Keratinocyte (primary cell): ENCODE data around the gene ARMH3.

ENCODE experiments used
- EZH2 ChIP-seq: IDR thresholded peaks from one replicate; pipeline ENCODE4 v1.6.1; 2012; ENCODE audit warnings: inconsistent platforms, mild to moderate bottlenecking, low read length, moderate library complexity
- TF ChIP-seq, protein P1 (sequence below), 3 experiments: IDR thresholded peaks in 1 of 3; conservative IDR thresholded peaks in 1 of 3; optimal IDR thresholded peaks in 1 of 3; 2 replicates in 2 of 3; 3 replicates in 1 of 3; pipeline versions ENCODE3 to v1.5.1; 2011; ENCODE audit warnings: low read length in 3 of 3, mild to moderate bottlenecking in 3 of 3, moderate library complexity in 2 of 3, control low read depth in 1 of 3, inconsistent platforms in 1 of 3; ENCODE audit not compliant: insufficient read depth in 2 of 3; ENCODE audit errors: extremely low read depth in 1 of 3

DNA sequence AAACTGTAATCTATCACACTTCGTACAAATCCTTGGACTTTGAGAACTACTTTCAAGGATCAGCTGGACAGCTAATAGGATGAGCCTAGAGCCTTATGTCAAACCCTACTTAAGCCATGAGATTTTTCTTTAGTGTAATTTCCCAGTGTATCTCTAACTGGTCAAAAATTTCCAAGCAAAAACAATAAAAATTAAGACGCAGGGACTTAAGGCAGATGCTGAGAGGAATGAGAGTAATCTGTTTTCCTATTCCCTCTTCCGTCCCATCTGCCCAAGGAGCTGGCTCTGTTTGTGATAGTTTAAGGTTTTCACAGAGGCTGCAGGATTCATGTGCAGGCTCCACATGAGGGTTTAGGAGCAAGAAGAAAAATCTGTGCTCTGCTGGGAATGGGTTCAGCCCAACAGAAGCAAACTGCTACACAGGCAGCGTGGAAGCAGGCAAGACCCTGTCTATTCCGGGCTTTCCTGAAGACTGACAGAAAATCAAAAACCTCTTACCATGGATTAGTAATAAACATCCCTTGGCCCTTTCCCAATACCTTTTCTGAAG, 62.2 kb downstream of the ARMH3 start:
- no peak for TF ChIP-seq EZH2
- TF ChIP-seq, protein P1, sequence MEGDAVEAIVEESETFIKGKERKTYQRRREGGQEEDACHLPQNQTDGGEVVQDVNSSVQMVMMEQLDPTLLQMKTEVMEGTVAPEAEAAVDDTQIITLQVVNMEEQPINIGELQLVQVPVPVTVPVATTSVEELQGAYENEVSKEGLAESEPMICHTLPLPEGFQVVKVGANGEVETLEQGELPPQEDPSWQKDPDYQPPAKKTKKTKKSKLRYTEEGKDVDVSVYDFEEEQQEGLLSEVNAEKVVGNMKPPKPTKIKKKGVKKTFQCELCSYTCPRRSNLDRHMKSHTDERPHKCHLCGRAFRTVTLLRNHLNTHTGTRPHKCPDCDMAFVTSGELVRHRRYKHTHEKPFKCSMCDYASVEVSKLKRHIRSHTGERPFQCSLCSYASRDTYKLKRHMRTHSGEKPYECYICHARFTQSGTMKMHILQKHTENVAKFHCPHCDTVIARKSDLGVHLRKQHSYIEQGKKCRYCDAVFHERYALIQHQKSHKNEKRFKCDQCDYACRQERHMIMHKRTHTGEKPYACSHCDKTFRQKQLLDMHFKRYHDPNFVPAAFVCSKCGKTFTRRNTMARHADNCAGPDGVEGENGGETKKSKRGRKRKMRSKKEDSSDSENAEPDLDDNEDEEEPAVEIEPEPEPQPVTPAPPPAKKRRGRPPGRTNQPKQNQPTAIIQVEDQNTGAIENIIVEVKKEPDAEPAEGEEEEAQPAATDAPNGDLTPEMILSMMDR (optimal IDR thresholded peaks at IDR 0.05 in 1 of 3, IDR thresholded peaks at IDR 0.05 in 1 of 3, conservative IDR thresholded peaks at IDR 0.05 in 1 of 3; ENCODE audit: extremely low read depth in 1 of 3, insufficient read depth in 2 of 3, low read length in 3 of 3), result no peak
